K562 (cell line): ENCODE results near the gene TPPP. TPM values are rescaled to one million over a fixed set of nuclear protein-coding genes. Genes with fewer than 3 reads are reported as not detected.
A peak's percentile ranks its signal among the peaks of the same experiment; 100 is the strongest.

Experiments used
- CBFB ChIP-seq: sonication (generic); formaldehyde crosslinking; IDR thresholded peaks from 2 replicates; pipeline ENCODE4 v1.4.0; 2020; ENCODE audit warnings: mild to moderate bottlenecking, missing genetic modification reagents
- CREM ChIP-seq: IDR thresholded peaks from 2 replicates; pipeline ENCODE4 v1.6.1; 2014; ENCODE audit warnings: antibody characterized with exemption, low read depth
- GTF2A2 ChIP-seq: IDR thresholded peaks from 2 replicates; pipeline ENCODE4 v1.6.1; 2016; ENCODE audit warnings: mild to moderate bottlenecking, missing genetic modification characterization, missing compliant biosample characterization
- NCOA2 ChIP-seq, 2 experiments: fragments of 450-650 bp; IDR thresholded peaks; 2 replicates each; pipeline ENCODE4 v1.6.1; 2018; ENCODE audit warnings: mild to moderate bottlenecking in 2 of 2, moderate library complexity in 1 of 2; ENCODE audit not compliant: partially characterized antibody in 2 of 2
- POLR2A ChIP-seq: fragments of 450-650 bp; conservative IDR thresholded peaks from 2 replicates; pipeline ENCODE4 v1.6.1; 2016
- RBM17 ChIP-seq: fragments of 200-400 bp; formaldehyde crosslinking; IDR thresholded peaks from 2 replicates; pipeline ENCODE4 v1.6.1; 2017; ENCODE audit warnings: low read depth, mild to moderate bottlenecking, low read length, borderline replicate concordance
- RBM22 ChIP-seq: fragments of 200-400 bp; formaldehyde crosslinking; IDR thresholded peaks from 2 replicates; pipeline ENCODE4 v1.6.1; 2018; ENCODE audit warnings: low read length, low read depth; ENCODE audit not compliant: poor library complexity, severe bottlenecking
- SIRT6 ChIP-seq: IDR thresholded peaks from one replicate; pipeline ENCODE4 v1.6.1; 2012; ENCODE audit warnings: low read depth, mild to moderate bottlenecking, control low read depth, inconsistent platforms, low read length, moderate library complexity
- TGIF2 ChIP-seq: sonication (generic); formaldehyde crosslinking; IDR thresholded peaks from 2 replicates; pipeline ENCODE4 v1.8.1; 2022; ENCODE audit warnings: mild to moderate bottlenecking, missing genetic modification reagents, moderate library complexity
- YBX1 ChIP-seq: fragments of 450-650 bp; IDR thresholded peaks from 2 replicates; pipeline ENCODE4 v1.7.1; 2016; ENCODE audit warnings: mild to moderate bottlenecking
- ZSCAN29 ChIP-seq: fragments of 450-650 bp; IDR thresholded peaks from 2 replicates; pipeline ENCODE4 v1.6.1; 2017
- polyA plus RNA-seq, 8 experiments: library from polyadenylated mRNA; depleted of rRNA in 4 of 8; stranded (reverse) in 5 of 8; unstranded in 3 of 8; fragments of >200 nt; fragmentation: Nextera tagmentation in 2 of 8; fragmentation: Illumina TruSeq in 1 of 8; extraction: Ambion mirVana in 2 of 8; extraction: Trizol in 1 of 8; gene quantifications; 2 replicates each; pipeline versions ENCODE4 v1.2.1 to v1.2.3, GENCODE V29; 2011 to 2014; ENCODE audit warnings: inconsistent platforms in 1 of 8, missing spikeins in 1 of 8
- total RNA-seq, 7 experiments: library from RNA; depleted of rRNA in 6 of 7; stranded (reverse); fragments of >200 nt in 6 of 7; fragmentation: Illumina TruSeq in 2 of 7; extraction: Trizol in 2 of 7; gene quantifications; 2 replicates each; pipeline versions ENCODE4 v1.2.1 to v1.2.3, GENCODE V29; 2011 to 2021; ENCODE audit warnings: low replicate concordance in 1 of 7
- TF ChIP-seq, protein P1 (sequence below): fragments of 450-650 bp; IDR thresholded peaks from 2 replicates; pipeline ENCODE4 v1.6.1; 2016; ENCODE audit warnings: mild to moderate bottlenecking, moderate library complexity
- TF ChIP-seq, protein P2 (sequence below): fragments of 250-450 bp; sonication (Bioruptor Pico); IDR thresholded peaks from 2 replicates; pipeline ENCODE4 v1.8.0; 2022; ENCODE audit warnings: inconsistent platforms
- TF ChIP-seq, protein P3 (sequence below): fragments of 250-450 bp; sonication (Bioruptor Pico); IDR thresholded peaks from 2 replicates; pipeline ENCODE4 v1.8.0; 2021; ENCODE audit warnings: moderate library complexity, mild to moderate bottlenecking, inconsistent platforms
- TF ChIP-seq, protein P4 (sequence below): fragments of 450-650 bp; formaldehyde crosslinking; IDR thresholded peaks from 2 replicates; pipeline ENCODE4 v1.4.0; 2020; ENCODE audit warnings: mild to moderate bottlenecking, moderate library complexity

Gene TPPP
- total and polyA plus RNA-seq, 9 of the 15 experiments (the other 6 are each of a cell fraction or from before 2014, with no cell fraction given) = 0.01 to 0.07 (median 0.03) TPM; not detected in 6

DNA sequence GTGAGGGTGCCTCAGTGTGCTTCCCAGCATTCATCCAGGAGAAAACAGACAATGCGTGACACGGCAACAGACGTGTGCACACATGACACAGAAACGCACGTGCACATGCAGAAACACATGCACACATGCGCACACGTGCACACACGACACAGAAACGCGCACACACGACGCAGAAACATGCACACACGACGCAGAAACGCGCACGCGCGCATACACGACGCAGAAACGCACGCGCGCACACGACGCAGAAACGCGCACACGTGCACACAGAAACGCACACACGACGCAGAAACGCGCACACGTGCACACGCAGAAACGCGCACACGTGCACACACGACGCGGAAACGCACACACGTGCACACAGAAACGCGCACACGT lies 16.5 kb downstream of the TPPP start (continued):
- TF ChIP-seq, protein P1, sequence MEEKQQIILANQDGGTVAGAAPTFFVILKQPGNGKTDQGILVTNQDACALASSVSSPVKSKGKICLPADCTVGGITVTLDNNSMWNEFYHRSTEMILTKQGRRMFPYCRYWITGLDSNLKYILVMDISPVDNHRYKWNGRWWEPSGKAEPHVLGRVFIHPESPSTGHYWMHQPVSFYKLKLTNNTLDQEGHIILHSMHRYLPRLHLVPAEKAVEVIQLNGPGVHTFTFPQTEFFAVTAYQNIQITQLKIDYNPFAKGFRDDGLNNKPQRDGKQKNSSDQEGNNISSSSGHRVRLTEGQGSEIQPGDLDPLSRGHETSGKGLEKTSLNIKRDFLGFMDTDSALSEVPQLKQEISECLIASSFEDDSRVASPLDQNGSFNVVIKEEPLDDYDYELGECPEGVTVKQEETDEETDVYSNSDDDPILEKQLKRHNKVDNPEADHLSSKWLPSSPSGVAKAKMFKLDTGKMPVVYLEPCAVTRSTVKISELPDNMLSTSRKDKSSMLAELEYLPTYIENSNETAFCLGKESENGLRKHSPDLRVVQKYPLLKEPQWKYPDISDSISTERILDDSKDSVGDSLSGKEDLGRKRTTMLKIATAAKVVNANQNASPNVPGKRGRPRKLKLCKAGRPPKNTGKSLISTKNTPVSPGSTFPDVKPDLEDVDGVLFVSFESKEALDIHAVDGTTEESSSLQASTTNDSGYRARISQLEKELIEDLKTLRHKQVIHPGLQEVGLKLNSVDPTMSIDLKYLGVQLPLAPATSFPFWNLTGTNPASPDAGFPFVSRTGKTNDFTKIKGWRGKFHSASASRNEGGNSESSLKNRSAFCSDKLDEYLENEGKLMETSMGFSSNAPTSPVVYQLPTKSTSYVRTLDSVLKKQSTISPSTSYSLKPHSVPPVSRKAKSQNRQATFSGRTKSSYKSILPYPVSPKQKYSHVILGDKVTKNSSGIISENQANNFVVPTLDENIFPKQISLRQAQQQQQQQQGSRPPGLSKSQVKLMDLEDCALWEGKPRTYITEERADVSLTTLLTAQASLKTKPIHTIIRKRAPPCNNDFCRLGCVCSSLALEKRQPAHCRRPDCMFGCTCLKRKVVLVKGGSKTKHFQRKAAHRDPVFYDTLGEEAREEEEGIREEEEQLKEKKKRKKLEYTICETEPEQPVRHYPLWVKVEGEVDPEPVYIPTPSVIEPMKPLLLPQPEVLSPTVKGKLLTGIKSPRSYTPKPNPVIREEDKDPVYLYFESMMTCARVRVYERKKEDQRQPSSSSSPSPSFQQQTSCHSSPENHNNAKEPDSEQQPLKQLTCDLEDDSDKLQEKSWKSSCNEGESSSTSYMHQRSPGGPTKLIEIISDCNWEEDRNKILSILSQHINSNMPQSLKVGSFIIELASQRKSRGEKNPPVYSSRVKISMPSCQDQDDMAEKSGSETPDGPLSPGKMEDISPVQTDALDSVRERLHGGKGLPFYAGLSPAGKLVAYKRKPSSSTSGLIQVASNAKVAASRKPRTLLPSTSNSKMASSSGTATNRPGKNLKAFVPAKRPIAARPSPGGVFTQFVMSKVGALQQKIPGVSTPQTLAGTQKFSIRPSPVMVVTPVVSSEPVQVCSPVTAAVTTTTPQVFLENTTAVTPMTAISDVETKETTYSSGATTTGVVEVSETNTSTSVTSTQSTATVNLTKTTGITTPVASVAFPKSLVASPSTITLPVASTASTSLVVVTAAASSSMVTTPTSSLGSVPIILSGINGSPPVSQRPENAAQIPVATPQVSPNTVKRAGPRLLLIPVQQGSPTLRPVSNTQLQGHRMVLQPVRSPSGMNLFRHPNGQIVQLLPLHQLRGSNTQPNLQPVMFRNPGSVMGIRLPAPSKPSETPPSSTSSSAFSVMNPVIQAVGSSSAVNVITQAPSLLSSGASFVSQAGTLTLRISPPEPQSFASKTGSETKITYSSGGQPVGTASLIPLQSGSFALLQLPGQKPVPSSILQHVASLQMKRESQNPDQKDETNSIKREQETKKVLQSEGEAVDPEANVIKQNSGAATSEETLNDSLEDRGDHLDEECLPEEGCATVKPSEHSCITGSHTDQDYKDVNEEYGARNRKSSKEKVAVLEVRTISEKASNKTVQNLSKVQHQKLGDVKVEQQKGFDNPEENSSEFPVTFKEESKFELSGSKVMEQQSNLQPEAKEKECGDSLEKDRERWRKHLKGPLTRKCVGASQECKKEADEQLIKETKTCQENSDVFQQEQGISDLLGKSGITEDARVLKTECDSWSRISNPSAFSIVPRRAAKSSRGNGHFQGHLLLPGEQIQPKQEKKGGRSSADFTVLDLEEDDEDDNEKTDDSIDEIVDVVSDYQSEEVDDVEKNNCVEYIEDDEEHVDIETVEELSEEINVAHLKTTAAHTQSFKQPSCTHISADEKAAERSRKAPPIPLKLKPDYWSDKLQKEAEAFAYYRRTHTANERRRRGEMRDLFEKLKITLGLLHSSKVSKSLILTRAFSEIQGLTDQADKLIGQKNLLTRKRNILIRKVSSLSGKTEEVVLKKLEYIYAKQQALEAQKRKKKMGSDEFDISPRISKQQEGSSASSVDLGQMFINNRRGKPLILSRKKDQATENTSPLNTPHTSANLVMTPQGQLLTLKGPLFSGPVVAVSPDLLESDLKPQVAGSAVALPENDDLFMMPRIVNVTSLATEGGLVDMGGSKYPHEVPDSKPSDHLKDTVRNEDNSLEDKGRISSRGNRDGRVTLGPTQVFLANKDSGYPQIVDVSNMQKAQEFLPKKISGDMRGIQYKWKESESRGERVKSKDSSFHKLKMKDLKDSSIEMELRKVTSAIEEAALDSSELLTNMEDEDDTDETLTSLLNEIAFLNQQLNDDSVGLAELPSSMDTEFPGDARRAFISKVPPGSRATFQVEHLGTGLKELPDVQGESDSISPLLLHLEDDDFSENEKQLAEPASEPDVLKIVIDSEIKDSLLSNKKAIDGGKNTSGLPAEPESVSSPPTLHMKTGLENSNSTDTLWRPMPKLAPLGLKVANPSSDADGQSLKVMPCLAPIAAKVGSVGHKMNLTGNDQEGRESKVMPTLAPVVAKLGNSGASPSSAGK = 0 out of 2 replicates have a peak, but pooled peaks have one; percentile 15
- TF ChIP-seq TGIF2 (CRISPR knock-in tag) (no peak), RBM22 (no peak), NCOA2 (IDR thresholded peaks at IDR 0.05; ENCODE audit: partially characterized antibody in 2 of 2) (no peak), GTF2A2 (tag) (no peak), SIRT6 (no peak), RBM17 (no peak), ZSCAN29 (no peak), YBX1 (no peak), CREM (no peak), CBFB (CRISPR knock-in tag) (no peak), POLR2A (peak; percentile 26; the same call in 1 of the 2 replicates)
- TF ChIP-seq, protein P2, sequence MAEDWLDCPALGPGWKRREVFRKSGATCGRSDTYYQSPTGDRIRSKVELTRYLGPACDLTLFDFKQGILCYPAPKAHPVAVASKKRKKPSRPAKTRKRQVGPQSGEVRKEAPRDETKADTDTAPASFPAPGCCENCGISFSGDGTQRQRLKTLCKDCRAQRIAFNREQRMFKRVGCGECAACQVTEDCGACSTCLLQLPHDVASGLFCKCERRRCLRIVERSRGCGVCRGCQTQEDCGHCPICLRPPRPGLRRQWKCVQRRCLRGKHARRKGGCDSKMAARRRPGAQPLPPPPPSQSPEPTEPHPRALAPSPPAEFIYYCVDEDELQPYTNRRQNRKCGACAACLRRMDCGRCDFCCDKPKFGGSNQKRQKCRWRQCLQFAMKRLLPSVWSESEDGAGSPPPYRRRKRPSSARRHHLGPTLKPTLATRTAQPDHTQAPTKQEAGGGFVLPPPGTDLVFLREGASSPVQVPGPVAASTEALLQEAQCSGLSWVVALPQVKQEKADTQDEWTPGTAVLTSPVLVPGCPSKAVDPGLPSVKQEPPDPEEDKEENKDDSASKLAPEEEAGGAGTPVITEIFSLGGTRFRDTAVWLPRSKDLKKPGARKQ = no peak
- TF ChIP-seq, protein P3, sequence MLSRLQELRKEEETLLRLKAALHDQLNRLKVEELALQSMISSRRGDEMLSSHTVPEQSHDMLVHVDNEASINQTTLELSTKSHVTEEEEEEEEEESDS = no peak
- TF ChIP-seq, protein P4, sequence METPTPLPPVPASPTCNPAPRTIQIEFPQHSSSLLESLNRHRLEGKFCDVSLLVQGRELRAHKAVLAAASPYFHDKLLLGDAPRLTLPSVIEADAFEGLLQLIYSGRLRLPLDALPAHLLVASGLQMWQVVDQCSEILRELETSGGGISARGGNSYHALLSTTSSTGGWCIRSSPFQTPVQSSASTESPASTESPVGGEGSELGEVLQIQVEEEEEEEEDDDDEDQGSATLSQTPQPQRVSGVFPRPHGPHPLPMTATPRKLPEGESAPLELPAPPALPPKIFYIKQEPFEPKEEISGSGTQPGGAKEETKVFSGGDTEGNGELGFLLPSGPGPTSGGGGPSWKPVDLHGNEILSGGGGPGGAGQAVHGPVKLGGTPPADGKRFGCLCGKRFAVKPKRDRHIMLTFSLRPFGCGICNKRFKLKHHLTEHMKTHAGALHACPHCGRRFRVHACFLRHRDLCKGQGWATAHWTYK = no peak
